GM18907 (cell line): ENCODE measurements around the gene FNBP1.
"Not testable (repeated sequence)": the region's sequence is repeated elsewhere in the genome, so short reads cannot be mapped to it uniquely, and the experiment has no call there.

ENCODE experiments used
- ATAC-seq: cut with Tn5 transposase; IDR thresholded peaks from one replicate; pipeline ENCODE4 v1.9.1; 2021; ENCODE audit warnings: mild to moderate bottlenecking, moderate library complexity; ENCODE audit not compliant: unreplicated experiment

The FNBP1 gene

GRCh38 chr9:129895376-129896268, 147.4 kb downstream of the FNBP1 start:
- ATAC-seq: no peak

GRCh38 chr9:129894120-129894823, 148.7 kb downstream of the FNBP1 start:
- no peak for ATAC-seq

- no peak for ATAC-seq
Measured at GRCh38 chr9:129891569-129891968, 151.4 kb downstream of the FNBP1 start.

- ATAC-seq: not testable (repeated sequence)
Measured at GRCh38 chr9:129890718-129891299, 152.2 kb downstream of the FNBP1 start.

GRCh38 chr9:129889941-129890717, 152.9 kb downstream of the FNBP1 start:
- no peak for ATAC-seq

GRCh38 chr9:129889122-129889940, 153.7 kb downstream of the FNBP1 start:
- no peak for ATAC-seq

GRCh38 chr9:129888293-129889121, 154.5 kb downstream of the FNBP1 start:
- ATAC-seq: peak; percentile 63

- no peak for ATAC-seq
Measured at GRCh38 chr9:129887334-129888292, 155.4 kb downstream of the FNBP1 start.

GRCh38 chr9:129886226-129887174, 156.5 kb downstream of the FNBP1 start:
- ATAC-seq: no peak

DNA sequence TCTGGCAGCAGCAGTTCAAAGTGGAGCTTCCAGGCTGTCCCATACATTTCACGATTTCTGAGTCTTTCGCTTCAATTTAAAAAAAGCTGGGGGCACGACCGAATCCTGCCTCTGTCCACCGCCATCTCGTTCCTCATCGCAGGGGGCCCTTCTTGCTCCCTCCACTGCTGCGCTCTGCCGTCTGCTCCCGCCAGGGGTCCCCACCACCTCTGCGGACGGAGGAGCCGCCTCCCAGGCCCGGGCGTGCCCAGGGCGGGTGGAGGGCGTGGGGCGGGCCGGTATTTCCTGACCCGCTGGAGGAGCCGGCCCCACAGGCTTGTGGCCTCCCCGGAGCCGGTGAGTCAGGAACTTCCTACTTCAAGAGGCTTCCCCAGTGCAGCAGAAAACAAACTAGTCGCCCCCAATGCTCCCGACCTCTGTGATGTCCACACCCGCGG, 157.3 kb downstream of the FNBP1 start:
- no peak for ATAC-seq

DNA sequence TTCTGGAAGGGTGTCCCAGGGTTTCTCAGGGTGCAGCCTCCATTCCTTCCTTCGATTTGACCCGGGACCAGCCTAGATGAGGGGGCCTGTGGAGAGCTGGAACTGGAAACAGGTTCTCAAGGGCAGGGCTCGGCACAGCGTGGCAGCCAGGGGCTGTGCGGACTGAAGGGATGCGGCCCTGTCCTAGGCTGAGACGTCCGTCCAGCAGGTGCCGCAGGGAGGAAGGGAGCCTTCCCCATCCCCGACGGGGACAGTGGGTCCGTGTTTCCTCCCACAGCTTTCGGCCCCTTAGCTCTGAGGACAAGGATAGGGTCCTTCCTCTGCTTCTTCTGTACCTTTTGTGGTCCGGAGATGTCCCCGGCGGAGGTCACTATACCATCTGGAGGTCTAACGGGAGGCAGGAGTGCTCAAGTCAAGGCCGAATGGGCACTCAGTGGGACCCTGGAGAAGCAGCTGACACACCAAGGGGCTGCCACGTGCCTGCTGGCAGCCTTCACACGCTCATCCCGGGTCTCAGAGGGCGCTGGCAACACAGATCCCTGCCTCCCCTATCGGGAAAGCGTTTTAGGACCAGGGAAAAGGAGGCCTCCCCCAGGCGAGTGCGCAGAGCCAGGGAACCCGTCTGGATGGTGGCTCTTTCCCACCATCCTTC, 157.8 kb downstream of the FNBP1 start:
- ATAC-seq: no peak

- peak; percentile 42 for ATAC-seq
Measured at GRCh38 chr9:129884220-129885017, 158.6 kb downstream of the FNBP1 start.

DNA sequence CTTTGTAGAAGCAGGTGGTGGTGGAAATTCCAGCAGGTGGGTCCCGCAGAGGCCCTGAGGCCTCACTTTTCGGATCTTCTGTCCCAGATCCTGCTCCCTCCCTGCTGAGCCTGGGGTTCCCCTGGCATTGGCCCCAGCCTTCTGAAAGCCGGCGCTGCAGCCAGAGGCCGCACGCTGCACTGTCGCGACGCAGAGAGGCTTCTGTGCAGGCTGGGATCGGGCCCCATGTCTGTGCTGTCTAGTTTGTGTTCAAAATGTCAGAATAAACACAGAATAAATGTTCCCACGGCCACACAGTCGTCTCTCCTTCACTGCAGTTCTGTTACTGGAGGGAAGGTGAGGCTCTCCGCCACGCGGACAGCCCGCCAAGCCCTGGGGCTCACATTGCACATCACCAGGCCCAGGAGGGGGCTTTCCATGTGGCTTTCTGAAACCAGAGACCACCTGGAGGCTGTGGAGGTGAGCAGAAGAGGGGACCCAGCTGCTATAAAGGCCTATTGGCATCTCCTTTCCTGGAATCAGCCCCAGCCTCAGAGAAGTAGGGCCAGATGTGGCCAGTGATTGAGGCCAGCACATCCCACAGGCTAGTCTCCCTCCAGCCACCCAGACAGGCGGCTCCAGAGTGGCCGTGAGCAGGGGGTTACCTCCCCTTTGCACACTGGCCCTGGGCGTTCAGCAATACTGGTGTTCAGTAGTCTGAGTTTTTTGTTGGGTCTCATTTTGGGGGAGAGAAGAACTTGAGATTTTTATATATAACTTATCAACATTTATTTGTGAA, 161.3 kb downstream of the FNBP1 start:
- ATAC-seq: no peak

DNA sequence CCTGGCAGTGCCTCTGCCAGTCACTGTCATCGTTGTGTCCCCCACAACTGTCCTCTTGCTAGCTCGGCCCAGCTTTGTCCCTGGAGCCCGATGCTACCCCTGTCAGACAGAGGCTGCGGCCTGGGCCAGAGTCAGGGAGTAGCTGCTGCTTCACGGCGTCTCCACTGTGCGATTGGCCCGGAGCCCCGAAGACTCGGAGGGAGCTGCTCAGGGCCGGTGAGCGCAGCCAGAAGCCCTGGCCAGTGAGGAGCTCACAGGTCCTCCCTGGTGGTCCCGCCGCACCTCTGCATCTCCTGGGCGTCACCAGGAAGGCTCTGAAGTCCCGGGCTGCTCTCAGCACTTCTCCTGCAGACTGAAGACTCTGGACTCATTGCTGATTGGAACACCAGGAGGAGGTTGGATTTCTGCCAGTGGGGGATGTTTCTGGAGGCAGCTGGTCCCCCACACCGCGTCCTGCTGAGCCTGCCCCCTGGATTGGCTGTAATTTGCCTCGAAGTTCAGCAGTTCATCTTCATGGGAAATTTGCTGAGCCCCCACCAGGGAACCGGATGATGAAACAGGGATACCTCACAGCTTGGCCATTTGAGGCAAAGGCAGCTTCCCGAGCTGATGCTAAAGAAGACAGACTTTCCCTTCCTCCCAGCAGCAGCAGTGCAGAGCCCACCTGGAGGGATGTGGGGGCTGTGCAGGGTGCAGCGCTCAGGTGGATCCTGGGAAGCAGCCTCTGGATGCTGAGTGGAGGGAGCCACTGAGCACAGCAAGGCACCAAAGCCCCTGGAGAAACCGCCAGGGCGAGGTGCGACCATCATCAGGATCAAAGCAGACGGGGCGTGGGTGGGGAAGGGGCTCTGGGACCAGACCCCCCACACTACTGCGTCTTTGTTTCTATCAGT, 162.1 kb downstream of the FNBP1 start:
- ATAC-seq: no peak
